Stimulated activated naive CD8-positive, alpha-beta T cell treated with anti-CD3 and anti-CD28 coated beads, Interleukin-15, amount 100 ng/mL, for 72 hours (primary cell): ENCODE results near the gene BCAP29.

Experiments
- ATAC-seq: fragments of 150-1000 bp; cut with Tn5 transposase; 2 replicates; pipeline ENCODE4 v1.10.0; 2021; ENCODE audit warnings: mild to moderate bottlenecking, moderate library complexity
- DNase-seq, 2 donors: peaks; one replicate each; pipeline ENCODE4 v3.0.0; 2021 to 2022
- H3K27ac Mint-ChIP-seq, 2 donors: one replicate each; pipeline ENCODE4 v1.8.0; 2022; ENCODE audit warnings: mild to moderate bottlenecking in 2 of 2, mixed read lengths in 2 of 2, moderate library complexity in 2 of 2
- H3K27me3 Mint-ChIP-seq: one replicate; pipeline ENCODE4 v1.8.0; 2022; ENCODE audit warnings: mixed read lengths
- H3K4me1 Mint-ChIP-seq: one replicate; pipeline ENCODE4 v1.8.0; 2022; ENCODE audit warnings: mild to moderate bottlenecking, mixed read lengths
- H3K4me3 Mint-ChIP-seq, 2 donors: one replicate each; pipeline ENCODE4 v1.8.0; 2022; ENCODE audit warnings: mild to moderate bottlenecking in 2 of 2, mixed read lengths in 2 of 2, moderate library complexity in 1 of 2
- H3K9me3 Mint-ChIP-seq, 2 donors: one replicate each; pipeline ENCODE4 v1.8.0; 2022; ENCODE audit warnings: mixed read lengths in 2 of 2

BCAP29 gene

GRCh38 chr7:107597953-107598352, 17.9 kb downstream of the BCAP29 start:
- Mint-ChIP-seq H3K27me3 (no peaks in the 10 kb centered on the region), H3K4me3 (no peak overlapping the region), H3K27ac (no peak overlapping the region), H3K4me1 (no peaks in the 10 kb centered on the region), H3K9me3 (no peaks in the 10 kb centered on the region)
- ATAC-seq, result no peak
- no peak for DNase-seq

DNA sequence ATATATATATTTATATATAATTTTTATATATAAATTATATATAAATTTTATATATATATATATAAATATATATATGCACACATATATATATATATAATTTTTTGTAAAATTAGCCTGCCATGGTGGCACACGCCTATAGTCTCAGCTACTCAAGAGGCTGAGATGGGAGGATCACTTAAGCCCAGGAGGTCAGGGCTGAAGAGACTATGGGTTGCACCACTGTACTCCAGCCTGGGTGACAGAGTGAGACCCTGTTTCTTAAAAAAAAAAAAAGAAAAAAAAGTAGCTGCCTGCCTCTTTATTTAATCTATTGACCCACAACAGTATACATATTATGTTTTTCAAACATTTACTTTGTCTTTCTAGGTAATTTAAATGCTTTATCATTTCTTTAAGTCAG, 19.2 kb downstream of the BCAP29 start:
- H3K4me3 Mint-ChIP-seq, result no peak overlapping the region
- no peaks in the 10 kb centered on the region for H3K4me1 Mint-ChIP-seq
- ATAC-seq, result no peak
- no peaks in the 10 kb centered on the region for H3K27me3 Mint-ChIP-seq
- H3K9me3 Mint-ChIP-seq, result no peaks in the 10 kb centered on the region
- DNase-seq, result no peak
- H3K27ac Mint-ChIP-seq, result no peak overlapping the region

- ATAC-seq, result no peak
- no peak overlapping the region for H3K4me3 Mint-ChIP-seq
- no peaks in the 10 kb centered on the region for H3K4me1 Mint-ChIP-seq
Measured at GRCh38 chr7:107600816-107601215, 20.8 kb downstream of the BCAP29 start.

DNA sequence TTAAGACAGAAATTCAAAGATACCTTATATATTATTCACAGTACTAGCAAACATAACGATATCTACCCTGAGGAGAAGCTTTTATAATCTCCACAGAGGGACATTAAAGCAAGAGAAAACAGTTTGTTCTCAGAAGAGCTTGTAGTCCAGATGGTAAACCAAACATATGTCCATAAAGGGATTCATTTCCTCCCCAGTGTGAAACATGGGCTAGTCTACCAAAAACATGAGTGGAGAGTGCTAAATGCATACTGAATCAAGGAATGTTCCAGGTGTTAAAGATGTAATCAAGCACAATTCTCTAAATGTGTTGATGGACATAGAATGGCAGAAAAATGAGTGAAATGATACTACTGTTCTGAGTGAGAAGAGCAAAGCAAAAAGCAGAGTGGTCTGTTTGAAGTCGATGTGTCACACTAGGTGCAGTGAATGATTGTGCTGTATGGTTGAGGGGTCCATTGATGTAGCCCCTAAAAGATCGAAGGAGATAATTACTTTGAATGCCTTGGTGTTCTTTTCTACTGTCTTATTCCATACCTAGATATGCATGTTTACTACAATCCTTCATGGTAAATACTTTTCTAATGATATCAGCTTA, 25.3 kb downstream of the BCAP29 start:
- DNase-seq (no peak), ATAC-seq (no peak)
- H3K4me1 Mint-ChIP-seq, result no peaks in the 10 kb centered on the region
- no peaks in the 10 kb centered on the region for H3K9me3 Mint-ChIP-seq
- no peak overlapping the region for H3K4me3 Mint-ChIP-seq
- no peak overlapping the region for H3K27ac Mint-ChIP-seq
- no peaks in the 10 kb centered on the region for H3K27me3 Mint-ChIP-seq

More at GRCh38 chr7:107600816-107601215, 20.8 kb downstream of the BCAP29 start:
- DNase-seq, result no peak
- H3K9me3 Mint-ChIP-seq, result no peaks in the 10 kb centered on the region
- H3K27ac Mint-ChIP-seq, result no peak overlapping the region
- no peaks in the 10 kb centered on the region for H3K27me3 Mint-ChIP-seq

DNA sequence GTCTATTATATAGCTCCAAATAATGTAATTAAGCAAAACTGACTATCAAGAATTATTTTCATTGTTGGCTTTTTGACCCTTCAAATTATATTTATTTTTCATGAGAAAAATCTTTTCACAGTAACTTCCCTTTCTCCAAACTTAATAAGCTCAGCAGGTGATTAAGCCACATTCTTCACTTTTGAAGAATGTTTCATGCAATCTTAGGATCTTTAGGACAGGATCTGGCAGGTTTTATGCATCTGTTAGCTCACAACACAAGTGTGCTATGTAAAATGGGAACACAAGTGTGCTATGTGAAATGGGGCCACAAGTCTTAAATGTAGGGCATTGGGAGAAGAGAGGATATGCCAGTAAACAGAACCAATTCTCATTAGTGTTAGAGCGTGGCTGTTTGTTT, 26.3 kb downstream of the BCAP29 start:
- Mint-ChIP-seq H3K27ac (no peak overlapping the region), H3K9me3 (no peaks in the 10 kb centered on the region), H3K27me3 (no peaks in the 10 kb centered on the region), H3K4me1 (no peaks in the 10 kb centered on the region), H3K4me3 (no peak overlapping the region)
- ATAC-seq (no peak), DNase-seq (no peak)

GRCh38 chr7:107609811-107610261, 29.8 kb downstream of the BCAP29 start:
- no peak for DNase-seq
- Mint-ChIP-seq H3K27ac (no peak overlapping the region), H3K9me3 (no peaks in the 10 kb centered on the region), H3K4me1 (no peaks in the 10 kb centered on the region), H3K4me3 (no peak overlapping the region), H3K27me3 (no peaks in the 10 kb centered on the region)
- no peak for ATAC-seq

DNA sequence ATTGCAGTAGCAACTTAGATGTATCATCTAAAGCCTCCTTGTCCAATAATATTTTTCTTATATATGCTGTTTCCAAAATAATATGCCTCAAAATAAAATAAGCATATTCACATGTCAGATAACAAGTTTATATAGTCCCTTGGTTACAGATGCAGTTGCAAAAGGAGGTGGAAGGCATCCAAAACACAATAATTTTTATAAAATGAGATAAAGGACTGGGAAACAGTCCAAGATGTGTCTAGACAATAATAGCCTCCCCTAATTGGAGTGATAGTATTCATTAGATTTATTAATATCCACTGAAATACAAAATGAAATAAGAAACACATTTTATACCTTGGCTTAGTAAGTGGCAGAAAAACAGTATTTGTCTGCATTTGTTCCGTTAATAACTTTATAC, 30.3 kb downstream of the BCAP29 start:
- Mint-ChIP-seq H3K27ac (no peak overlapping the region), H3K4me1 (no peaks in the 10 kb centered on the region), H3K27me3 (no peaks in the 10 kb centered on the region), H3K9me3 (no peaks in the 10 kb centered on the region), H3K4me3 (no peak overlapping the region)
- DNase-seq (no peak), ATAC-seq (no peak)

GRCh38 chr7:107613439-107613838, 33.4 kb downstream of the BCAP29 start:
- no peak for DNase-seq
- no peaks in the 10 kb centered on the region for H3K4me1 Mint-ChIP-seq
- H3K9me3 Mint-ChIP-seq, result no peaks in the 10 kb centered on the region
- no peak overlapping the region for H3K4me3 Mint-ChIP-seq
- ATAC-seq, result no peak
- H3K27ac Mint-ChIP-seq, result no peak overlapping the region
- H3K27me3 Mint-ChIP-seq, result no peaks in the 10 kb centered on the region

DNA sequence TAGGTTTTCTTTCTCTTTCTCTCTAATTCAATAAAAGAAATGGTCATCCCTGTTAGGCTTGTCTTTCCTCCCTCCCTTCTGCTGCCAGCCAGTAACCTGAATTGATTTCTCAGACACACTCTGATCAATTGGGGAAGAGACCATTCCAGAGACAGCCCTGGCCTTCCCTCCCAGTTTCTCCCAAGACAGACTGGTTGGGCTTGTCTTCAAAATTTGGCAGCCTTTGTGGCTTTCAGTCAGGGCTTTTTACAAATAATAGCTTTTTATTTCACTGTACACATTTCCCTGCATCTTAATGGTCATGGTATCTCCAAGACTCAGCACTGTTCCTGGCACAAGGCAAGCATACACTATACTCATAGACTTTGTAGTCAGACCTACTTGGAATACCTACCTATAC, 33.9 kb downstream of the BCAP29 start:
- Mint-ChIP-seq H3K4me1 (no peaks in the 10 kb centered on the region), H3K9me3 (no peaks in the 10 kb centered on the region), H3K27ac (no peak overlapping the region), H3K27me3 (no peaks in the 10 kb centered on the region), H3K4me3 (no peak overlapping the region)
- DNase-seq, result no peak
- ATAC-seq, result no peak

GRCh38 chr7:107614425-107614824, 34.4 kb downstream of the BCAP29 start:
- H3K27me3 Mint-ChIP-seq, result no peaks in the 10 kb centered on the region
- no peak overlapping the region for H3K4me3 Mint-ChIP-seq
- no peak for ATAC-seq
- H3K27ac Mint-ChIP-seq, result no peak overlapping the region
- no peak for DNase-seq
- no peaks in the 10 kb centered on the region for H3K4me1 Mint-ChIP-seq
- no peaks in the 10 kb centered on the region for H3K9me3 Mint-ChIP-seq

GRCh38 chr7:107615910-107616680, 36.0 kb downstream of the BCAP29 start:
- Mint-ChIP-seq H3K27me3 (no peaks in the 10 kb centered on the region), H3K27ac (peak overlapping the region in 1 of 2 donors; percentile 29), H3K4me1 (no peaks in the 10 kb centered on the region), H3K4me3 (no peak overlapping the region), H3K9me3 (no peaks in the 10 kb centered on the region)
- ATAC-seq (no peak), DNase-seq (no peak)

- Mint-ChIP-seq H3K4me3 (no peak overlapping the region), H3K9me3 (no peaks in the 10 kb centered on the region), H3K27ac (no peak overlapping the region), H3K4me1 (no peaks in the 10 kb centered on the region), H3K27me3 (no peaks in the 10 kb centered on the region)
- DNase-seq (no peak), ATAC-seq (peak; percentile 61)
Measured at GRCh38 chr7:107622429-107622828, 42.4 kb downstream of the BCAP29 start.

DNA sequence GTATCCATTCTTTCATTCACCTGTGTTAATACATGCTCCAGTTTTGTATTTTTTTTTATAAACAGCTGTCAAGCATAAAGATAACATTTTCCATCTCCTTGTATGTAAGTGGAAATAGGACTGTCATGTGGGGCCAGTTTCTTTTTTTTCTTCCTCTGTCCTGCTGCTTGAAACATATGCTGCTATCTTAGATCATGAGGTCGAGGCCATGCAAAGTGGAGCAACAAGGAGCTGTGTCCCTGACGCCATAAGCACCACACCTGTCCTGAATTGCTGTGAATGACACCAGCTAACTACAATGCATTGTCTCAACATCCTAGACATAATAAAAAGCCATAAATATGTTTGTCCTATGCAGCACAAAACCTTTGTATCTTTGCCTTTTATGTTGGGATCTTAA, 42.8 kb downstream of the BCAP29 start:
- no peak overlapping the region for H3K4me3 Mint-ChIP-seq

GRCh38 chr7:107627002-107627401, 47.0 kb downstream of the BCAP29 start:
- H3K4me1 Mint-ChIP-seq, result peaks cover 12% of the 10 kb centered on the region
- no peaks in the 10 kb centered on the region for H3K9me3 Mint-ChIP-seq
- H3K4me3 Mint-ChIP-seq, result no peak overlapping the region
- ATAC-seq, result no peak
- H3K27ac Mint-ChIP-seq, result no peak overlapping the region
- H3K27me3 Mint-ChIP-seq, result no peaks in the 10 kb centered on the region
- DNase-seq, result no peak

More for the DNA sequence above, 42.8 kb downstream of the BCAP29 start:
- Mint-ChIP-seq H3K4me1 (peaks cover under 1% of the 10 kb centered on the region), H3K9me3 (no peaks in the 10 kb centered on the region), H3K27ac (no peak overlapping the region), H3K27me3 (no peaks in the 10 kb centered on the region)
- DNase-seq (no peak), ATAC-seq (no peak)

DNA sequence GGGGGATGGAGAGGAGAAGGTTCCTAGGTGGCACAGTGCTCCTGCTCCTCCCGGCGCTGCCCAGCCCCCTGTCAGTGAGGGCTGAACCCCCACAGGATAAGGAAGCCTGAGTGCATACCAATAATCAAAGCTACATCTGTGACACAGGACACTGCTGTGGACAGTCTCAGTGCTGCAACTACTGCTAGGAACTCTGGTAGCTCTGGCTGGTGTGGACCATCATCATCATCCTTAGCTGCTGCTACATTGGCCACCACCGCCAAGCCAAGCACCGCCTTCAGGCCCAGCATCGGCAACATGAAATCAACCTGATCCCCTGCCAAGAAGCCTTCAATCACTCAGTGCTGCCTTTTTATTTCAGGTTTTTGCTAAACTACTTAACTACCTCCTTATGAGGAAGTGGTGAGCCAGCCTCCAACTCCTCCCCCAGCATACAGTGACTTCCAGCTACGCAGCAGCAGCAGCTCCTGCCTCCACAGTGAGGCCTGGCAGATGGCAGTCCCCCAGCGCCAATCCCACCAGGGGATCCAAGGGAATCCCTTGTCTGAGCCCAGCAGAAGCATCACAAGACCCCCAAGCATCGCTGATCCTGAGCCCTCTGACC, 48.5 kb downstream of the BCAP29 start:
- peaks cover 5% of the 10 kb centered on the region for H3K27me3 Mint-ChIP-seq
- H3K4me3 Mint-ChIP-seq, result no peak overlapping the region
- peaks cover 12% of the 10 kb centered on the region for H3K4me1 Mint-ChIP-seq
- peak overlapping the region in 1 of 2 donors; percentile 87 for H3K27ac Mint-ChIP-seq
- DNase-seq, result no peak
- H3K9me3 Mint-ChIP-seq, result no peaks in the 10 kb centered on the region
- ATAC-seq, result no peak

- DNase-seq (no peak), ATAC-seq (no peak)
- Mint-ChIP-seq H3K4me1 (peaks cover 17% of the 10 kb centered on the region), H3K27me3 (peaks cover 8% of the 10 kb centered on the region), H3K4me3 (no peak overlapping the region), H3K27ac (no peak overlapping the region), H3K9me3 (no peaks in the 10 kb centered on the region)
Measured at GRCh38 chr7:107630342-107630741, 50.3 kb downstream of the BCAP29 start.
